B cell (primary cell): ENCODE data around the gene ADAMTS2. TPM values are rescaled to one million over a fixed set of nuclear protein-coding genes. Genes with fewer than 3 reads are reported as not detected.

Source experiments
- ATAC-seq: fragments of 200-7000 bp; cut with Tn5 transposase; one replicate; pipeline ENCODE4 v1.10.0; 2021; ENCODE audit warnings: low read depth, mild to moderate bottlenecking, moderate number of reproducible peaks, moderate library complexity
- CTCF ChIA-PET: fragments of 350-600 bp; sonication (Branson Sonifier 250); formaldehyde crosslinking; loops from one replicate; lab custom pipeline; 2021; ENCODE audit warnings: antibody characterized with exemption, inconsistent platforms; lab: Charles Lee
- POLR2A ChIA-PET: fragments of 350-600 bp; sonication (Branson Sonifier 250); formaldehyde crosslinking; loops from one replicate; lab custom pipeline; 2021; ENCODE audit warnings: antibody characterized with exemption; lab: Charles Lee
- DNase-seq: peaks from one replicate; pipeline ENCODE4 v3.0.0; 2013
- H2AFZ ChIP-seq: 2 replicates; pipeline ENCODE4 v1.6.1; 2012; ENCODE audit warnings: mild to moderate bottlenecking, low read depth, low read length; ENCODE audit not compliant: insufficient read depth, poor library complexity, severe bottlenecking
- H3K27ac ChIP-seq, 2 donors: 1 replicate in 1 of 2; 2 replicates in 1 of 2; pipeline ENCODE4 v1.5.1; 2012 to 2013; ENCODE audit warnings: low read length in 2 of 2, mild to moderate bottlenecking in 2 of 2, moderate library complexity in 1 of 2
- H3K27me3 ChIP-seq, 4 experiments: fragments of 200-600 bp in 1 of 4; sonication (generic) in 1 of 4; replicated peaks in 1 of 4; 1 replicate in 2 of 4; 2 replicates in 2 of 4; pipeline versions ENCODE4 v1.6.1 to v1.7.0; 2013 to 2016; ENCODE audit warnings: low read length in 3 of 4, mild to moderate bottlenecking in 2 of 4, mixed read lengths in 1 of 4, moderate library complexity in 1 of 4; ENCODE audit not compliant: insufficient read depth in 4 of 4, control insufficient read depth in 3 of 4; ENCODE audit errors: control extremely low read depth in 1 of 4
- H3K36me3 ChIP-seq, 2 experiments: replicated peaks in 1 of 2; 1 replicate in 1 of 2; 2 replicates in 1 of 2; pipeline versions ENCODE4 v1.6.1 to v1.7.1; 2013; ENCODE audit warnings: low read length in 1 of 2; ENCODE audit not compliant: insufficient read depth in 2 of 2, control insufficient read depth in 1 of 2; ENCODE audit errors: control extremely low read depth in 1 of 2, extremely low read depth in 1 of 2
- H3K4me1 ChIP-seq, 2 donors: fragments of 200-600 bp in 1 of 2; sonication (generic) in 1 of 2; 1 replicate in 1 of 2; 2 replicates in 1 of 2; pipeline versions ENCODE4 v1.5.1 to v1.6.1; 2013 to 2017; ENCODE audit warnings: low read length in 2 of 2; ENCODE audit not compliant: control insufficient read depth in 2 of 2, insufficient read depth in 2 of 2
- H3K4me2 ChIP-seq: replicated peaks from 2 replicates; pipeline ENCODE3; 2012; ENCODE audit warnings: mild to moderate bottlenecking, low read depth, low read length; ENCODE audit not compliant: poor library complexity, severe bottlenecking
- H3K4me3 ChIP-seq, 5 experiments: fragments of 200-600 bp in 1 of 5; sonication (generic) in 1 of 5; 1 replicate in 3 of 5; 2 replicates in 2 of 5; pipeline versions ENCODE4 v1.5.1 to v1.7.0; 2011 to 2016; ENCODE audit warnings: low read length in 4 of 5, mild to moderate bottlenecking in 4 of 5, low read depth in 2 of 5, control low read depth in 1 of 5, moderate library complexity in 1 of 5; ENCODE audit not compliant: insufficient read depth in 1 of 5; ENCODE audit errors: control extremely low read depth in 1 of 5, extremely low read depth in 1 of 5
- H3K79me2 ChIP-seq: fragments of 200-600 bp; sonication (generic); one replicate; pipeline ENCODE4 v1.6.0; 2016; ENCODE audit warnings: low read length; ENCODE audit not compliant: control insufficient read depth, insufficient read depth
- H3K9ac ChIP-seq: fragments of 200-600 bp; sonication (generic); 2 replicates; pipeline ENCODE4 v1.6.1; 2017; ENCODE audit warnings: mild to moderate bottlenecking, low read length, moderate library complexity
- H3K9me3 ChIP-seq, 3 donors: one replicate each; pipeline versions ENCODE4 v1.6.1 to v1.7.1; 2013; ENCODE audit warnings: low read length in 2 of 3; ENCODE audit not compliant: control insufficient read depth in 2 of 3, insufficient read depth in 1 of 3; ENCODE audit errors: control extremely low read depth in 1 of 3
- H4K20me1 ChIP-seq: 2 replicates; pipeline ENCODE4 v1.6.0; 2012; ENCODE audit warnings: mild to moderate bottlenecking, low read length; ENCODE audit not compliant: insufficient read depth, control insufficient read depth, poor library complexity, severe bottlenecking
- H3K27ac Mint-ChIP-seq: one replicate; pipeline ENCODE4 v1.8.0; 2021; ENCODE audit warnings: mixed read lengths
- H3K27me3 Mint-ChIP-seq: one replicate; pipeline ENCODE4 v1.8.0; 2021; ENCODE audit warnings: mixed read lengths
- H3K4me1 Mint-ChIP-seq: one replicate; pipeline ENCODE4 v1.8.0; 2021; ENCODE audit warnings: mixed read lengths
- H3K4me3 Mint-ChIP-seq: one replicate; pipeline ENCODE4 v1.8.0; 2021; ENCODE audit warnings: mixed read lengths
- H3K9me3 Mint-ChIP-seq: one replicate; pipeline ENCODE4 v1.8.0; 2022; ENCODE audit warnings: mixed read lengths; ENCODE audit not compliant: insufficient read depth
- CTCF ChIP-seq: fragments of 200-600 bp; IDR thresholded peaks from one replicate; pipeline ENCODE4 v1.8.0; 2022; ENCODE audit warnings: antibody characterized with exemption, mild to moderate bottlenecking
- EZH2 ChIP-seq: IDR thresholded peaks from 2 replicates; pipeline ENCODE4 v1.6.1; 2012; ENCODE audit warnings: borderline replicate concordance, low read depth, mild to moderate bottlenecking, moderate library complexity, low read length; ENCODE audit not compliant: insufficient read depth, poor library complexity, severe bottlenecking
- WGBS: methylation state at CpG from one replicate; pipeline ENCODE4 v1.1.5; 2013; ENCODE audit warnings: missing lambda C conversion rate; ENCODE audit not compliant: insufficient coverage; 5-methylcytosine and 5-hydroxymethylcytosine counted together
- intact Hi-C: fragments of 100-400 bp; cut with micrococcal nuclease; formaldehyde crosslinking; loops from one replicate; pipeline ENCODE4 v1.10.0; 2022
- polyA plus RNA-seq: library from polyadenylated mRNA; depleted of rRNA; stranded (reverse); fragments of >200 nt; gene quantifications from 2 replicates; pipeline ENCODE4 v1.2.3, GENCODE V29; 2012
- total RNA-seq, 2 donors: library from RNA; stranded (reverse); fragments of 120-200 nt in 1 of 2; gene quantifications; 1 replicate in 1 of 2; 2 replicates in 1 of 2; pipeline versions ENCODE4 v1.2.3 to v1.2.4, GENCODE V29; 2013 to 2022

Gene ADAMTS2
- total and polyA plus RNA-seq, 2 donors (not counting 1 experiment from before 2014, with no cell fraction given) = not detected

DNA sequence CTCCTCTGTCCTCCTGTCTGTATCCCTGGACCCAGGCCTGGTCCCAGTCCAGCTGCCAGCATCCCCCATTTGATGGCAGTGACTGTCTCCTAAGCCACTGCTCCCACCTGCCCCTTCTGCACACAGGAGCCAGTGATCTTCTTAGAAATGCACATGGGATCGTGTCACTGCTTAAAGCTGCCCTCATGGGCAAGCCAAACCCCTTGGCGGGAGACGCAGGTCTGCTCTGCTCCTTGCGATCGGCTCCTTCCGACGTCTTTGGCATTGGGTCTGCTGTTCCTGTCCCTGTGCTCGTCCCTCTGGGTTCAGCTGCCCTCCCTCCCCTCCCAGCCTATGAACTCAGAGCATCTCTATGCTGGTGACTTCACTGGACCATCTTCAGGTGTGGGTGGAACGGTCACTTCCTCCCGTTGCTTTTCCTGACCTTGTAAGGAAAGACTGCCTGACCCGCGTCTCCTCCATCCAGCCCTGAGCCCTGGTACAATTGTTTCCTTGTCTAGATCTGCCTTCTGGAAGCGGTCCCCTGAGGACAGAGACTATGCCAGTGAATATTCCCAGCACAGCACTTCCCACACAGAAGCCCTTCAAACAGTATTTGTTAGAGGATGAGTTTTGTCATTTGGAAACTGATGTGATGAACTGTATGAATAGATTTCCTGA is 168.6 kb downstream of the ADAMTS2 start:
- Mint-ChIP-seq H3K27ac (no peak overlapping the region), H3K4me3 (no peak overlapping the region), H3K4me1 (no peaks in the 10 kb centered on the region), H3K9me3 (no peaks in the 10 kb centered on the region), H3K27me3 (peaks cover 22% of the 10 kb centered on the region)
- H3K4me1 ChIP-seq = no peaks in the 10 kb centered on the region
- peaks cover 0 to 6% (median 0%) of the 10 kb centered on the region in 4 experiments for H3K27me3 ChIP-seq
- H3K36me3 ChIP-seq = no peaks in the 10 kb centered on the region
- intact Hi-C loops = no loop called here
- no peak for TF ChIP-seq EZH2
- TF ChIP-seq CTCF = no peak
- H3K4me3 ChIP-seq = no peak overlapping the region
- no peak overlapping the region for H3K9ac ChIP-seq
- no peak overlapping the region for H2AFZ ChIP-seq
- H3K4me2 ChIP-seq = no peak overlapping the region
- 93% methylated on average over 12 of the region's 13 CpGs for WGBS
- H4K20me1 ChIP-seq = no peaks in the 10 kb centered on the region
- CTCF ChIA-PET = no interaction called here
- POLR2A ChIA-PET = no interaction called here
- no peaks in the 10 kb centered on the region for H3K79me2 ChIP-seq
- no peak overlapping the region for H3K27ac ChIP-seq
- H3K9me3 ChIP-seq = peaks cover 0 to 8% (median 0%) of the 10 kb centered on the region in 3 donors
- no peak for DNase-seq
- no peak for ATAC-seq

DNA sequence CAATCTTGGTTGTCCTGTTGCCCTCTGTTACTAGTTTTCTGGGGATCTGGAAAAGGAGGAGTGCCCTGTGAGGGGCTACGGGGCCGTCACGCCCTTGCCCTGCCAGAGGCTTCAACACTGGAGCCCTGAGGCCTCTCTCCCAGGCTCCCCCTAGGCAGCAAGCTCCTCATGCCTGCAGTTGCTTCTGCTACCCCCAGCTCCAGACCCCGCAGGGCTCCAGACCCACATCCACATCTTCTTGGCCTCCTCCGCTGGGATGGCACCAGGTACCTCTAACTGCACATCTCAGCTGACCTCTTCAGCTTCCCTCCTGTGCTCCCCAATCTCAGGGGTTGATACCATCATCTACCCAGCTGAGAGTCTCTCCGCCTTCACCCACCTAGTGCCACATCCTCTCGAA is 169.1 kb downstream of the ADAMTS2 start:
- ATAC-seq = no peak
- Histone ChIP-seq H3K79me2 (no peaks in the 10 kb centered on the region), H3K4me1 (no peaks in the 10 kb centered on the region), H3K27me3 (peaks cover 0 to 4% (median 0%) of the 10 kb centered on the region in 4 experiments), H4K20me1 (no peaks in the 10 kb centered on the region), H3K36me3 (no peaks in the 10 kb centered on the region), H3K4me2 (no peak overlapping the region), H3K27ac (no peak overlapping the region), H3K9me3 (peaks cover 0 to 8% (median 0%) of the 10 kb centered on the region in 3 donors), H3K4me3 (no peak overlapping the region), H2AFZ (no peak overlapping the region), H3K9ac (no peak overlapping the region)
- POLR2A ChIA-PET = no interaction called here
- intact Hi-C loops = no loop called here
- H3K9me3 Mint-ChIP-seq = no peaks in the 10 kb centered on the region
- H3K27me3 Mint-ChIP-seq = peaks cover 16% of the 10 kb centered on the region
- no peaks in the 10 kb centered on the region for H3K4me1 Mint-ChIP-seq
- H3K4me3 Mint-ChIP-seq = no peak overlapping the region
- no peak overlapping the region for H3K27ac Mint-ChIP-seq
- no peak for DNase-seq
- 78% methylated on average over 7 of the region's 7 CpGs for WGBS
- TF ChIP-seq CTCF (no peak), EZH2 (no peak)
- CTCF ChIA-PET = no interaction called here
